ENCODE measurements around the gene HOXD12.

HOXD12 gene

DNA sequence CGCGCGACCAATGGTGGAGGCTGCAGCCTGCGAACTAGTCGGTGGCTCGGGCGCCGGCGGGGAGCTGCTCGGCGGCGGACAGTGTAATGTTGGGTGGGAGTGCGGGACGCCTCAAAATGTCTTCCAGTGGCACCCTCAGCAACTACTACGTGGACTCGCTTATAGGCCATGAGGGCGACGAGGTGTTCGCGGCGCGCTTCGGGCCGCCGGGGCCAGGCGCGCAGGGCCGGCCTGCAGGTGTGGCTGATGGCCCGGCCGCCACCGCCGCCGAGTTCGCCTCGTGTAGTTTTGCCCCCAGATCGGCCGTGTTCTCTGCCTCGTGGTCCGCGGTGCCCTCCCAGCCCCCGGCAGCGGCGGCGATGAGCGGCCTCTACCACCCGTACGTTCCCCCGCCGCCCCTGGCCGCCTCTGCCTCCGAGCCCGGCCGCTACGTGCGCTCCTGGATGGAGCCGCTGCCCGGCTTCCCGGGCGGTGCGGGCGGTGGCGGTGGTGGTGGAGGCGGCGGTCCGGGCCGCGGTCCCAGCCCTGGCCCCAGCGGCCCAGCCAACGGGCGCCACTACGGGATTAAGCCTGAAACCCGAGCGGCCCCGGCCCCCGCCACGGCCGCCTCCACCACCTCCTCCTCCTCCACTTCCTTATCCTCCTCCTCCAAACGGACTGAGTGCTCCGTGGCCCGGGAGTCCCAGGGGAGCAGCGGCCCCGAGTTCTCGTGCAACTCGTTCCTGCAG lies 23.3 kb downstream of the HOXD12 start, which contains the start of gene HOXD9:
HOXD9 (plus strand) TSS at position 37 of the 728 bp plus-strand sequence; CDS start at position 87, 50 bp downstream.
- DNase-seq = no peak

DNA sequence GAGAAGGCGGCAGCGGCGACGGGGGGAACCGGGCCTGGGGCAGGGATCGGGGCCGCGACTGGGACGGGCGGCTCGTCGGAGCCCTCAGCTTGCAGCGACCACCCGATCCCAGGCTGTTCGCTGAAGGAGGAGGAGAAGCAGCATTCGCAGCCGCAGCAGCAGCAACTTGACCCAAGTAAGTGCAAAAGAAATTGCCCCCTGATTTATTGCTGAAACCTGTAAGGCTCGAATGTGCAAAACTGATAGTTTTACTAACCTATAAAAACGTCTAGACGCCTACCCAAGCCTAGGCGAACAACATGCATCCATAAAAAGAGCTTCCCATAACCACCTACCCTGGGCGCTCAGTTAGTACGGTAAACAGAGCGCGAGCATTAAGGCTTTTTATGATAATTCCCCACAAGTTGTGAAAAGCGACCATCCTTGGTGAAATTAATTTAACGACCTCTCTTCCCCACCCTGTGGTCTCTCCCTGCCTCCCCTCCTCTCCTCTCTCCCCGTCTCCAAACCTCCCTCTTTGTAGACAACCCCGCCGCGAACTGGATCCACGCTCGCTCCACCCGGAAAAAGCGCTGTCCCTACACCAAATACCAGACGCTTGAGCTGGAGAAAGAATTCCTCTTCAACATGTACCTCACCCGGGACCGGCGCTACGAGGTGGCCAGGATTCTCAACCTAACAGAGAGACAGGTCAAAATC lies 24.0 kb downstream of the HOXD12 start:
- no peak for DNase-seq

DNA sequence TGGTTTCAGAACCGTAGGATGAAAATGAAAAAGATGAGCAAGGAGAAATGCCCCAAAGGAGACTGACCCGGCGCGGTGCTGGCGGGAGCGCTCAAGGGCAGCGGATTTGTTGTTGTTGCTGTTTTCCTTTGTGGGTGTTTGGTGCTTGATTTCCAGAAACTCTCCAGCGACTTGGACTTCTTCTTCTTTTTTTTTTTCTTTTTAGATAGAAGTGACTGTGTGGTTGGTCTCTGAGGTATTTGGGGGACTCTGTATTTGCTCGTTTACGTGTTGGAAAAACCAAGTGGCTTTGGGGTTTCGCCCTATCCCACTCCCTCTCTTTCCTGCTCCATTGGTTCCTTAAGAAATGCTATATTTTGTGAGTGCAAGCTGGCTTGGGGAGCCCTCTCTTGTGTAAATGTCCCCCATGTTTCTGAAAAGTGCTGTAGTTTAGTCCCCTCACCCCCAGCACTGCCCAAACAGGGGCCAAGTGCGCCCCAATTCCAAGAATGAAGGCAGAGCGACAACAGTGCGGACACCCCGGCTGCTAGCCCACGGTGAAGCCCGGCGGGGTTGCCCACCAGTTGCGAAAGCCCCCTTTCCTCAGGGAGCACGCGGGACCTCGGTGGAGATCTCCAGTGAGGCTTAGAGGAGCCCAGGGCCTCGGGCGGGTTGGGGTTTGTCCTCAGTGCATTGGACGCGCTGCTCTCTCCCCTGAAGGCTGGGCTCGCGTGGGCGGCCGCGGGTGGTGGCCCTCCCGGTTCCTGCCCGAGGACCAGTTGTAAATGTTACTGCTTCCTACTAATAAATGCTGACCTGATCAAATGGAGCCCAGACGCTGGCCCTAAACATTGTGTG lies 24.7 kb downstream of the HOXD12 start:
- DNase-seq = no peak

DNA sequence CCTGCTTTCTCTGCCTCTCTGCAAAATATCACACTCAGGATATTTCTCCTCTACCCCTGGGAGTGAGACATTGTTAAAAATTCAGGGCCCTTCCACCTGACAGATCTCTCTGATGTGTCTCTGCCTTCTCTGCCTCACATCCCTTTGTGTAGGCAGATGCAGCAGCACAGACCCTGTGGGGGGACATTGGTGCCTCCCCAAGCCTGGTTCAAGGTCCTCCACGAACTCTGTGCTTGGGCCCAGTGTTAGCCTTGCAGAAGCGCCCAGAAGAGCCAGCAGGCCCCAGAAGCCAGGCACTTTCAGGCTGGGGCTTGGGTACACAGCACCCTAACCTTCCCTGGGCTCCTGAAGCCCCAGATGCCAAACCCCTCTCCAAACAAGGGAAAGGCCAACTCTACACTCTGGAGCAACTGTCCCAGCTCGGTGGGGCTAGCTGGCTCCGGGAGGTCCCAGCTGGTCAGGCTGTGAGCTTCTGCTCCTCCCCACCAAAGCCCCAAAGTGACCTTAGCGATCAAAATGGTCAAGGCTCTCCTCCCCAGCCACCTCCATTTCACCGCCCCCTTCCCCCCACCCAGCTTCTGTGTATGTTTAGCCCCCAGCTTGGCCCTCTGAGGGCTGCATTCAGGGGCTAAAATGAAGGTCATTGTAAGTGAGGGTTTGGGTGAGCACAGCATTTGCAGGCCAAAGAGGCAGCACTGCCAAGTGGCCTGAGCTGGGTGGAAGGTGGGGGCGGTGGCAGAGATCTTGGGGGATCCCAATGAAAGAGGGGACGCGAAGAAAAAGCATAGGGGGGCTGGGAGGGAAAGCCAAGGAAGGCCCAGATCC lies 25.6 kb downstream of the HOXD12 start:
- DNase-seq = no peak

DNA sequence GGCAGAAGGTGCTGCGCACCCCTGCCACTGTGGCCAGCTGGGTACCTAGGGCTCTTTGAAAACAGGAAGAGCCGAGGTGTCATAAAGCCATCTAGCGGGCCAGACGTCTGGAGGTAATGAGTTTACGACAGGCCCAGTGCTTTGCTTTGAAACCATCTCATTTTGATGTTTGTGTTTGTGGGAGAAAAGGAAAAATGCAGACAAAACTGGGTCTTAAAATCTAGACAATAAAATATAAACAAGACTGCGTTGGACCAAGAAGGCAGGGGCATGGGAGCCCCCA lies 26.1 kb downstream of the HOXD12 start:
- no peak for DNase-seq

DNA sequence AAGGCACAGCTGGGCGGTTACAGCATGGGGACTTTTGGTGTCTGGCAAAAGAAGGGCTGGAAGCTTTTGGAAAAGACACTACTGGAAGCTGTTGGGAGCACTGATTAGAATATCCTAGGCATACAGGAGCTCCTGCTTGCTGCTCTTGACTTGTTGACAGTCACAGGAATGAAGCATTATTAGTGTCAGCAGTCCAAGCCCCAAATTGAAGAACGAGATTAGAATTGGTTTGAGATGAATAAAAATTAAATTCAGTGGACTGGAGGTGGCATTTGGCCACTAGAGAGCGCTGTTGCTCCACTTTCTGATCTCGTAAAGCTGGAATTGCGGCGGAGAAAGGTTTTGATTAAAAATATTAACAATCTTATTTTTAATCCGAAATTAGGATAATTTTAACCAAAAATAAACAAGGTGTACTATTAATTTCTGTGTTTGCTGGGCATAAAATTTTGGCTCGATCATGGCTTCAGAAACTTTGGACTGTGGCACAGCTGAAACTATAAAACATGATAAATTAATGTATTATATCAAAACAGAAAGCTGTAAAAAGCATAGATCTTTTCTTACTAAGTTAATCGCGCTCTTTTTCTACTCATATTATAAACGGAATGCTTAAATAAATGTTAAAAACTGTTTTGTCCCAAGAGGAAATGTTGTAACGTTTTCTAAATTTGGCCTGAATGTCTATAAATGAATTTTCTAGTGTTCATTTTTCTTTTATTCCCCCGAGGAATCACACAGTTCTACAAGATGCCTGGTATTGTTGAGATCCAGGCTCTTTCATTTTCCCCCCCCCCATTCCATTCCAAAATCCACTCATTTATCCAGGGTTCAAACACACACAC lies 27.6 kb downstream of the HOXD12 start:
- peak; percentile 63 for DNase-seq

DNA sequence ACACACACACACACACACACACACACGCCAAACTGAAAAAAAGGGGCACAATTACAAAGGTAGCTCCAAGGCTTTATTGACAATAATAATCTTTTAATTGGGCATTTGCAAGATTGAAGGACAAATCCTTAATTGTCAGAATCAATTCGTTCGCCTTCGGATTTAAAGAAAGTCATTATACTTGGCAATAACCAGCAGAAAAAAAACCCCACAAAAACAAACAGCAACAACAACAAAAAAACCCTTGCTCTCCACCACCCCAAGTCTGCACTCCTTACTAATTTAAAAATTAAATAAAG lies 28.1 kb downstream of the HOXD12 start:
- no peak for DNase-seq

DNA sequence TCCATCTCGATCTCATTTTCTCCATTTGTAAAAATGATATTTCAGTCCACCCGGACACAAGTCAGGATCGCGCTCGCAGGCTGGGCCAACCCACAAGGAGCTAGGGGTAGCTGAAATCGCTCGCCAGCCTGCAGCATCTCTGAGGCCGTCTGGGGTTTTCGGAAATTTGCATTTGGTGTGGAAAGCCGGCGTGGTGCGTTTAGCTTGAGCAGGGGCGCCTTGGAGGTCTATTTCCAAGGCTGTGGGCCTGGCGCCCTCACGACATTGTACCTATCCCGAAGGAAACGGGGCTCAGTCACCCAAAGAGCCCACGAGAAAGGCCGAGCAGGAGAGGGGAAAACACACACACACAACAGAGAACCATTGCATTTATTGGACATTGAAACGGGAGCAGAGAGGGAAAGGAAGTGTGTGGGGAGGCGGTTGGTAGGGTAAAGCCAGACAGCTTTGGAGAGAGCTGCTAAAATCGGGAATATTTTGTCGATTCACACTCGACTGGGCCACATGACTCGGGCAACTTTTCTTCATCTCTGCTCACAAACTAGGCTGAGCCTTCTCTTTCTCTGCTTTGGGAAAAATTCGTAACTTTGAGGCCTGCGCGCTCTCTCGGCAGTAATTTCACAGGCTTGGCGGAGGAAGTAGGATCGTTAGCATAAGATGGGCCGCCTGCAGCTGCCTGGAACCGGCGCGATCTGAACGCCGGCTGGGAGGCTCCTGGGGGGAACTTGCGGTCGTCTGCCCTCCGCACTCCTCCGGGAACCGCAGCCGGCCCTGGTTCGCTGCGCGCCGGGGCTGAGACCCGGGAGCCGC lies 28.8 kb downstream of the HOXD12 start:
- no peak for DNase-seq

DNA sequence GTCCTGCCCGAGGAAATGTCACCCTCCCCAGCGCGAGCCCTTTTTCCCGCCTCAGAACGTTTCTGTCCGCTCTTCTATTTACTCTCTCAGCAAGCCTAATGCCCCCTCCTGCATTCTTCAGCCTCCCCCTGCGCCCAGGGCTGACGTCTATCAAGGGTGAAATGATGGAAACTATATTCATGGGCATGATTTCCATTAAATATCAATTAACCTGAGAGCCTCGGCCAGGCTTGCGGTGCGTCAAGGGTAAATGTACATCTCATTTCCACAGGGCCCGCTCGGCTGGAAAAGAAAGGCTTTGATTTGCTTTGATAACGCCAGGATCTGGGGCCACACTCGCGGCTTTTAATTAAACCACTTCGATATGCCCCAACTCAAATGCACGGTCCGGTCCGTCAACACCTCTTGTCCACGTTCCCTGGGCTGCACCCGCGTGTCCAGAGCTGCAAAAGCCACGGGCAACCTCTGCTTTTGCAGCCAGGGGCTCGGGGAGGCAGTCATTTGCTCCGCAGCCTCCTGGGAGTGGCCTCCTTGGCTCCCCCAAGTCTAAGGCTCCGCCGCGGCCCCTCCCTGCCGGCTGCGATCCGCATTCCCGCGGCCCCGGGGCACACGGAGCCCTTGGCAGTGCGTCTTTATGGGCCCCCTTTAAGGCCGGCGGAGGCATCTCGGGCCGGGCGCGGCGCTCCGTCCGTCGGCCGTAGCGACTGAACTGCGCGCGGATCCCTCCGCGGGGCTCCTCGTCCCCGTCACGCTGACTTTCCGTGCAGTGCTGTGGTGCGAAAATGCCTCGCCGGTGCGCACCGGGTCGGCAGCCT lies 29.6 kb downstream of the HOXD12 start, which contains the start of gene HOXD8:
HOXD8 (plus strand) TSS at position 724 of the 815 bp plus-strand sequence. CDS start 662 bp downstream, outside the sequence.
- no peak for DNase-seq

DNA sequence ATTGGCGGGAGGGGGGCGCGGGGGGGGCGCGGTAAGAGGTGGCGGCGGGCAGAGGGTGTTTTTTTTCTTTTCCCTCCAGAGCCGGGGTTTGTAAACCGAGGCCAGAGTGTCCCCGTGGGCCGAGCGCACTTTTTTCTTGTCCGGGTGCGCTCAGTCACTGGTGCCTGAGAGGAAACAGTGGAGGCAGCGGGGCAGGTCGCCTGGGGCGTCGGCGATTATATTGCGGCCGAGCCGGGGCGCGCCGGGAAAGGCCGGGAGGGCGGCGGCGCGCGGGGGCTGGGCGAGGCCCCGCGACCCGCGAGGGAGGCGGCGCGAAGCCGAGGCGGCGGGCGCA lies 30.2 kb downstream of the HOXD12 start:
- DNase-seq = no peak

DNA sequence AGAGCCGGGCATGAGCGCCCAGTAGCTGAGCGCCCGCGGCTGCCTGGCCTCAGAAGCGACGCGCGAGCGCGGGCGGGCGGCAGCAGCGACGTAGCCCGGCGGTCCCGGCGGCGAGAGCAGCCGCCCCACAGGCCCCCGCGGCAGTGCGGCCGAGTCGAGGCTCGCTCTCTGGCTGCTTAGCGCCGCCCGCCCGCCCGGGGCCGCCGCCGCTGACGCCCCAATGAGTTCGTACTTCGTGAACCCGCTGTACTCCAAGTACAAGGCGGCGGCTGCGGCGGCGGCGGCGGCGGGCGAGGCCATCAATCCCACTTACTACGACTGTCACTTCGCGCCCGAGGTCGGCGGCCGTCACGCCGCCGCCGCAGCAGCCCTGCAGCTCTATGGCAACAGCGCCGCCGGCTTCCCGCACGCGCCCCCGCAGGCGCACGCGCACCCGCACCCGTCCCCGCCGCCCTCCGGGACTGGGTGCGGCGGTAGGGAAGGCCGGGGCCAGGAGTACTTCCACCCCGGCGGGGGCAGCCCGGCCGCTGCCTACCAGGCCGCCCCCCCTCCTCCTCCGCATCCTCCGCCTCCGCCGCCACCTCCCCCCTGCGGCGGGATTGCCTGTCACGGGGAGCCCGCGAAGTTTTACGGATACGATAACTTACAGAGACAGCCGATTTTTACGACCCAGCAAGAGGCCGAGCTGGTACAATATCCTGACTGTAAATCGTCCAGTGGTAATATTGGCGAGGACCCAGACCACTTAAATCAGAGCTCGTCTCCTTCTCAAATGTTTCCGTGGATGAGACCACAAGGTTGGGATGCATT lies 30.8 kb downstream of the HOXD12 start:
- DNase-seq = no peak

DNA sequence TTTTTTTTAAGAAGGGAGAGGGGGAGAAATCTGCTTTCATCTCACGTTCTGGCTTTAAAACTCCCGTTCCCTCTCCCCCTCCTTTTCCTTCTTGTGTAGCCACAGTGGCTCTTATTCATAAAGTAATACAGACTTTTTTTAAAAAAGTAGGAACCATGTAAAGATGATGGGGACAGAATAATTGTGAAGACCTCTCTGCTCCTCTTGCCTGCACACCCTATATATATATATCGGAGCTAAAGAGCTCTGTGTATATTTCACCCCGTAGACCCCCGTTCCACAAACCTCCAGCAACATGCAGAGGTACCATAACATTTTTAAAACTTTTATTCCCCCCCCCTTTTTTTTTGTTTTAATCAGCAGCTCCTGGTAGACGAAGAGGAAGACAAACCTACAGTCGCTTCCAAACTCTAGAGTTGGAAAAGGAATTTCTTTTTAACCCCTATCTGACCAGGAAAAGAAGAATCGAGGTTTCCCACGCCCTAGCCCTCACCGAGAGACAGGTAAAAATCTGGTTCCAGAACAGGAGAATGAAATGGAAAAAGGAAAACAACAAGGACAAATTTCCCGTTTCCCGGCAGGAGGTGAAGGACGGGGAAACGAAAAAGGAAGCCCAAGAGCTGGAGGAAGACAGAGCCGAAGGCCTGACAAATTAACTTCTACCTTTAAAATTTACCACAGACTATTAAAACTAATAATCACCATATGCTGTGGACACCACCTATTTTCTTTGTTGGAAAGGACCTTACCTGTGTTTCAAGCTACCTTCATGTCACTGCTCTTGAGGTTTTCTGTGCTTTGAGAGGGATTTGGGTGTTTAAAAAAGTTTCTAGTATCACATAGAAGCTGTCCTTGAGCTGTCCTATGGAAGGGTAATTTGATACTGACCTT lies 31.6 kb downstream of the HOXD12 start:
- no peak for DNase-seq

DNA sequence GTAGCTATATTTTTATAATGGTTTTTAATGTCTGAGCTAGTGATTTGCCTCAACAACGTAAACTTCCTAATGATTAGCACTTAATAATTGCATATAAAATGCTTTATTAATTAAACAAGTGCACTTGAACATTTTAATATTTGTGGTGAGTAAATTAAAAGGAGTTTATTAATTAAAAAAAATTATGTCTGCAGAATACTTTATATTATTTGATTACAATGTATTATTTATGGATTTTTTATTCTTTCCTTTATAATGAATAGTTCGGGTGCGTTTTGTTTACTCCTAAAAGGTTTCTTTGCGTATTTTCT lies 32.2 kb downstream of the HOXD12 start:
- no peak for DNase-seq

DNA sequence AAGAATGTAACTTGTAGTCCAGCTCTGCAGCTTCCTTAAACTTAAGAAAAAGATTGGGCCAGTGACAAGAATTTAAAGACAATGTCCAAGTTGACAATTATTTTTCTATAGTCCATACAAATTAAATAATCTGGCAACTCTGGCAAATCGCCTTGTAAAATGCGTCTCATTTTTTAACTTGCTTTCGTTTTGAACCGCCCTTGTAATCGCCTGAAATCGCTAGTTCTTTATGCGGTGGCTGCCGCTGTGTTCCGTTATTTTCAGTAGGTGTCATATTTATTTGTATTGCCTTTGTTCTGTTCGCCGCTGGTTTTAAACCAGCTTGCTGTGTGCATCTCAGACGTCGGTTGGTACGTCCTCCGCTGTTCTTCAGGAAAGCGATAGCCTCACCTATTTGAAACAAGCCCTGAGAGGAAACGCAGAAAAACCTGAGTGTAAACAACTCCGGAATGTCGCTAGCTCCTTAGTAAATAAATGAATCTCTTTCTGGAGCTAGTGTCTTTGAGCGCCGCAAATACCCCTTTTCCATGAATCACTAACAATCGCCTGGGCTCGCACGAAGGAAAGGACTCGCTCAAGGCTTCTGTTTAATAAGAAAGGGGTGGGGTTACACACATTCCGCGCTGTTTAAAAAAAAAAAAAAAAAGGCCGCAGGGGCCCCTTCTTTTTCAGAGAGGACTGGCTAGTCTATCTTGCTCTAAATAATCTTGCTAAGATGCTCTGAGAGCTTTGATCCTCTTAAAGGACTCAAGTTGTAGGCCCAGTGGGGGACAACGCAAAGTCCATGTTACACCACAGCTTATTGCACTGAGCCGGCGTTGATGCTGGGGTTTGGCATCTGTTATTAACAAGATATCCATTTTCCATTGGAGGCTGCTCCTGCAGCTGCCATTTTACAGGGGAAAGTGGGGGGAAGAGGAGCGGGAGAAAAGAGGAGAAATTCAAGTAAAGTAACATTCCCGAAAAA lies 32.9 kb downstream of the HOXD12 start:
- no peak for DNase-seq

DNA sequence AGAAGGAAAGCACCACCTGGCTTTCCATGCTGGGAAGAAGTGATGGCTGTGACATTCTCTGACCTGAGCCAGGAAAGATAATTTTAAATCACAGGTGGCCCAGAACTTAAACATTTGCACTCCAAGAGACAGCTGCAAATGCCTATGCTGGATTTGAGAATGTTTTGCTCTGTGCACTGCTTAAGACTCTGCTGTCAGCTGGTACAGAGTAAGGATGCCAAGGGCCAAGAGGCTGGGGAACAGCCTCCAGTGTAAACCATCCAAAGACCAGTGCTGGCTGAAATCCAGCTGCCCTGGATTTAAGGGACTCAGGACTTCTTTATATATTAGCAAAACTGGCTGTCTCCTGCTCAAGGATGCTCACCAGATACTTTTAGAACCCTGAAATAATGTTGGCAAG lies 33.8 kb downstream of the HOXD12 start:
- no peak for DNase-seq

DNA sequence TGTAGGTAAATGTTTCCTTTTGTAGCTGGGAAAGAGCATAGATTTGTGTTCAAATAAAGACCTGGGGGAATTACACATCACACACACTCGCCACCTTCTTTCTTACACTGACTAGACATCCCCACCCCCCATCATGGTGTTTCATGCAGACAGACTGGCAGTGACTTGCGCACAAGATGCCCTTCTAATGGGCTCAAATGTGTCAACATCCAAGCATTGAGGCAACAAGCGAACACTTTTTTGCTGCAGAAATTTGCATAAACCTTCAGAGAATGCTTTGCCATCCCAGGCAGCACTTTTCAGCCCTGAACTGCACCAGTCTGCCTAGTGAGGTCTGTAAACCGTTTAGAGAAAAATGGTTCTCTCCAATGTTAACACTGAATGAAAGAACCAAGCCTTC lies 34.4 kb downstream of the HOXD12 start:
- DNase-seq = no peak

DNA sequence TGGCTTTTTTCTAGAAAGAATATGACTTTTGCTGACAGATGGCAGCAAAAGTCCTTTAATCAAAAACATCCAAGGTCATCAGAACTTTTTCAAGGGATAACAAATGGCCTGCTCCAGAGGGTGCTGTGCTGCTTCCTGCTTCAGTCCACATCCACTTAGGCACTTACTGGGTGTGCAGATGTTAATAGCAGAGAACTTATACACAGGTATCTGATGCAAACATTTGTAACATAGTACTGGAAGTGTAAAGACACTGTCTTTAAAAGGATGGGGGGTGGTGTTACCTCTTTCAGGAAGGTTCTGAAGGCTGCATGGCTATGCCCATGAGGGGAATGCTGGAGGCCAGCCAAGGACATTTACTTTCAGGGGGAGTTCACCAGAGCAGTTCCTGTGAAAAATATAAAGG lies 35.4 kb downstream of the HOXD12 start:
- no peak for DNase-seq
